ENCODE data around the gene PLCB2. TPM values are rescaled to one million over a fixed set of nuclear protein-coding genes. Genes with fewer than 3 reads are reported as not detected.
A peak's percentile ranks its signal among the peaks of the same experiment; 100 is the strongest.

PLCB2 gene
- total RNA-seq, 2 experiments from 2014 or later, result 104 to 120 TPM

DNA sequence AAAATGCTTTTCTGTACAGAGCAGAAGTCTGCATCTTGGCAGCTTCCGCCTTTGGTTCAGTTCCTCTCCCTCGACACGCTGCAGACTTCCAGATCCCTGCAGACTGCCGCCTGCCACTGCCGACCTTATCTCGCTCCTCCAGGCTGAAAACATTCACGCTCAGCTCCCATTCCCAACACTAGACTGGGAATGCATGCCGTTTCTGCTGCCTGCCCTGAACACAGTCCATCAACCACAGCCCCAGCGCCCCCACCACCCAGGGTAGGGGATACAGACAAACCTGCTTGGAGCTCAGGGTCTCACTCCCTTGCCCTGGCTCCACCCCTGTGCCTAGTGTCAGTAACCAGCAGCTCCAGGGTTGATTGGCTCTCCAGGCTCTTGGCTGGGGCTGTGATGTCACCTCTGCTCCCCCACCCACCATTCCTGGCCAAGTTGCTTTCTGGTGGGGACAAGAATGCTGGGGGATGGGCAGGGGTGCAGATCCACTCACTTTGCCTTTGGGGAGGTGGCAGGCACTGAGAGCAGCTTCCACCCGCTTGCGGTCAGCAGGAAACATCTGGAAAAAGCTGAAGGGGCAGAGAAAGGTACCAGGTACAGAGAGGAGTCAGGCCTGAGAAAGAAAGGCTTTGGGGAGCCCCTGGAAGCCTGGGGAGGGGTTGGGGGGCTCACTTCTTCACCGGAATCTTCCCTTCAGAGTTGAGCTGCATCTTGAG, 6.1 kb downstream of the PLCB2 start:
- Mint-ChIP-seq H3K36me3 (peaks cover 37% of the 10 kb centered on the region), H3K27ac (no peak overlapping the region), H3K27me3 (no peaks in the 10 kb centered on the region), H3K4me3 (no peak overlapping the region), H3K4me1 (peaks cover 11% of the 10 kb centered on the region), H3K9me3 (ENCODE audit: low read depth) (no peaks in the 10 kb centered on the region)
- CTCF ChIA-PET, result interaction anchor here (0.6 to 3.1 kb wide), 7 partner anchors 9 to 202 kb away, joined by 3 to 15 read pairs (median 5); no protein-coding TSS in a partner anchor
- ATAC-seq (no peak), DNase-seq (no peak)

DNA sequence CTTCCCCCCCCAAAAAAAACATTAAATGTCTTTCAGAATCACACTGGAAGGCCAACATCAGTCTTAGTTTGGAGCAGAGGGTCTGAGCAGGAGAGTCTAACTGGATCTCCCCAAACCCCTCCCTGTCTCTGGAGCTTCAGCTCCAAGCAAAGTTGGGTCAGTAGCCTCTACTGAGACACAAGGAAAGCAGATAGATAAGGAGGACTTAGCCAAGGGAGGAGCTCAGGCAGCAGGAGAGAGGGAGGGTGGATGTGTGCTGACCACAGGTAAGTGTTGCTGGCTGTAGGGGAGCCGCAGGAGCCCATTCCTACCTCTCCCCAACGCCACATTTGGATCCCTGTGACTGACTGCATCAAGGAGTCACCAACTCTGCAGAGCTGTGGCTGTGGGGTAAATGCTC, 7.0 kb downstream of the PLCB2 start:
- no peaks in the 10 kb centered on the region for H3K9me3 Mint-ChIP-seq (ENCODE audit: low read depth)
- CTCF ChIA-PET, result interaction anchor here (1.1 to 1.6 kb wide), 4 partner anchors 21 to 26 kb away, joined by 3 to 10 read pairs (median 4); partner anchors contain the start of gene INAFM2
- H3K27me3 Mint-ChIP-seq, result no peaks in the 10 kb centered on the region
- H3K27ac Mint-ChIP-seq, result no peak overlapping the region
- no peak overlapping the region for H3K4me3 Mint-ChIP-seq
- H3K36me3 Mint-ChIP-seq, result peaks cover 37% of the 10 kb centered on the region
- ATAC-seq (no peak), DNase-seq (no peak)
- H3K4me1 Mint-ChIP-seq, result peaks cover 4% of the 10 kb centered on the region

DNA sequence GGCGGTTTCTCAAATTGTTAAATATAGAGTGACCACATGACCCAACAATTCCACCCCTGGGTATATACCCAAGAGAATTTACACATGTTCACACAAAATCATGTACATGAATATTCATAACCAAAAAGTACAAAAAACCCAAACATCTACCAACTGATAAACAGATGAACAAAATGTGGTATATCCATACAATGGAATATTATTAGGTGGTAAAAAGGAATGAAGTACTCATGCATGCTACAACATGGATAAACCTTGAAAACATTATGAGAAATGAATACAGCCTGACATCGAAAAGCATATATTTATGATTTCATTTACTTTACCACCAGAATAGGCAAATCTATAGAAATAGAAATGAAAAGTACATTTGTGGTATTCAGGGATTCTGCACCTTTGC, 7.4 kb downstream of the PLCB2 start:
- H3K9me3 Mint-ChIP-seq (ENCODE audit: low read depth), result no peaks in the 10 kb centered on the region
- H3K27ac Mint-ChIP-seq, result no peak overlapping the region
- H3K36me3 Mint-ChIP-seq, result peaks cover 37% of the 10 kb centered on the region
- no peak overlapping the region for H3K4me3 Mint-ChIP-seq
- H3K27me3 Mint-ChIP-seq, result no peaks in the 10 kb centered on the region
- peaks cover 3% of the 10 kb centered on the region for H3K4me1 Mint-ChIP-seq
- no peak for DNase-seq
- no peak for ATAC-seq
- CTCF ChIA-PET, result interaction anchor here (1.1 to 1.6 kb wide), 3 partner anchors 21 to 26 kb away, joined by 3 to 5 read pairs (median 3); partner anchors contain the start of gene INAFM2

- Mint-ChIP-seq H3K4me3 (no peak overlapping the region), H3K27me3 (no peaks in the 10 kb centered on the region), H3K9me3 (ENCODE audit: low read depth) (no peaks in the 10 kb centered on the region), H3K27ac (no peak overlapping the region), H3K4me1 (no peaks in the 10 kb centered on the region), H3K36me3 (peaks cover 36% of the 10 kb centered on the region)
- CTCF ChIA-PET, result interaction anchor here (1.1 to 2.5 kb wide), 2 partner anchors 15 to 19 kb away, joined by 3 to 9 read pairs; partner anchors contain the start of gene ANKRD63
- no peak for DNase-seq
- ATAC-seq, result no peak
These were observed 9.4 kb downstream of the PLCB2 start for GRCh38 chr15:40298216-40298935.

DNA sequence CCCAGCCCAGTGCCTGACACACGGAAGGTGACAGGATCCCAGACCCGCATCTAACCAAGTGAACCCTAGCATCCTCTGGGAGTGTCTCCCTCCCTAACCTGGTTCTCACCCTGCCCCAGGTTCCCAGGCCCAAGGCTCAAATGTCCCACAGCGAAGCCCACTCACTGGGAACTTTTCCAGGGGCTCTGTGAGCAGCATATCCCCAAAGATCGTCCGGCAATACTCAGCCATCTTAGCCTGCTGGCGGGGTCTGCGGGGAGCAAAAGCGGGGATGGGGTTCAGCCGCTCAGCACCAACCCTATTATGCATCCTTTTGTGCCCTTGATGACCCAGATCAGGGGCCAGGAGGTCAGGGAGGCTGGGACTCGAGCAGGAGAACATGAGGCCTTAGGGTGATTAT, 10.4 kb downstream of the PLCB2 start:
- no peak overlapping the region for H3K4me3 Mint-ChIP-seq
- CTCF ChIA-PET, result interaction anchor here (2.5 kb wide), 1 partner anchor 18 kb away, joined by 9 read pairs; no protein-coding TSS in a partner anchor
- peaks cover 32% of the 10 kb centered on the region for H3K36me3 Mint-ChIP-seq
- ATAC-seq, result no peak
- H3K4me1 Mint-ChIP-seq, result no peaks in the 10 kb centered on the region
- H3K9me3 Mint-ChIP-seq (ENCODE audit: low read depth), result no peaks in the 10 kb centered on the region
- no peaks in the 10 kb centered on the region for H3K27me3 Mint-ChIP-seq
- no peak for DNase-seq
- no peak overlapping the region for H3K27ac Mint-ChIP-seq

DNA sequence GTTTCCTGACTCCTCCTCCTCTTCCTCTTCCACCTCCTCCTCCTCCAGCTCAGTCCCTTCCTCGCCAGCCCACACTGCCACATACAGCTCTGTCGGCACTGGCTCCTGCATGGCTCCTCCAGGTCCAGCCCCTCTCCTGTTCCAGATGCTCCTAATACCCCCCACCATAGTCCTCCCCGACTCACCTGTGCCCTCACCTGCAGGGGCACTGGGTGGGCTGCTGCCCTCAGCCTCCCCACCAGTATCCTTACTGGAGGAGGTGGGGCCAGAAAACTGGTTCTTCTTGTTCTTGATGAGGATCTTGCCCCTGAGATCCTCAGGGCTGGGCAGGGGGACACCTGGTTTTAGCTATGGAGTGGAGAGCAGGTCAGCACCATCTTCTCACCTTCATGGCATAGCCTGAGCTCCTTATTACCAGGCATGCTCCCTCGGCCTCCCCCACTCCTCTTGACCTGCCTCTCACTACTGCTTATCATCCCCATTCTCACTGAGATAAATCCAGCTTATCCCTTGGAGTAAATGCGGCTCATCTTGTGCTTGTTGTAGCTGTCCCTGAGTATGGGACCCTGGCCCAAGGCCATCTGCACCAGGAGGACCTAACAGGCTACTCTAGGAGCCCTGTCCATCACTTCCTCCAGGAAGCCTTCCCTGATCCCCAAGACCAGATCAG, 11.0 kb downstream of the PLCB2 start:
- no peak overlapping the region for H3K4me3 Mint-ChIP-seq
- ATAC-seq, result no peak
- CTCF ChIA-PET, result interaction anchor here (0.6 to 3.0 kb wide), 4 partner anchors 12 to 26 kb away, joined by 3 to 18 read pairs (median 6); partner anchors contain the start of gene PLCB2
- H3K27ac Mint-ChIP-seq, result no peak overlapping the region
- H3K36me3 Mint-ChIP-seq, result peaks cover 30% of the 10 kb centered on the region
- no peaks in the 10 kb centered on the region for H3K4me1 Mint-ChIP-seq
- H3K27me3 Mint-ChIP-seq, result no peaks in the 10 kb centered on the region
- no peak for DNase-seq
- no peaks in the 10 kb centered on the region for H3K9me3 Mint-ChIP-seq (ENCODE audit: low read depth)

DNA sequence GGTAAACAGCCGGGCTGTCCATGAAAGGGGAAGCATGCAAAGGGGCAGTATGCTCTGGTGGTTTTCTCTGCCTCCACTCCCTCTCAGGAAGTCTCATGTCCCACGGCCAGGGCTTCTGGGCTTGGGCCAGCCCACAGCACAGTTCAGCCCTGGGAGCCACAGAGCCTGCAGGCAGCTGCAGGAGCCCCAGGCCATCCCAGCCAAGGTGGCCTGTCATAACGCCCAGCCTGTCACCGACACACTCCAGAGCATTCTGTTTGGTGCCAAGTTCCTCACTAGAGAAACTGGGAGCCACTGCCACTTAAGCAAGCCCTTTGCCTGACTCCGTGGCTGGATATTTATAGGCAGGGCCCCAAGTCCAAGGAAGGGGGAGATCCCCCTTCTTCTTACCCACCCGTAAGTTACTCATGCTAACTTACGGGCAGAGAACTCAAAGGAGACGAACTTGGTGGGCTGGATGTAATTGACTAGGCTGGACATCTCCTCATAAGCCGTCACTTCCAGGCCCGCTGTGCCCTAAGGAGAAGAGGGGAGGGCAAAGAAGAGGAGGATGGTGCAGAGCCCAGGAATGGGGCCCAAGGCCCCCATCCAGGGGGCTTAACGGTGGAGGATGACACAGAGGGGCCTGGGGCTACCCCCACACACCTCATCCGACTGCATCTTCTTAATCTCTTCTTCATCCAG, 11.7 kb downstream of the PLCB2 start:
- Mint-ChIP-seq H3K27ac (no peak overlapping the region), H3K36me3 (peaks cover 25% of the 10 kb centered on the region), H3K9me3 (ENCODE audit: low read depth) (no peaks in the 10 kb centered on the region), H3K27me3 (no peaks in the 10 kb centered on the region), H3K4me1 (no peaks in the 10 kb centered on the region), H3K4me3 (no peak overlapping the region)
- CTCF ChIA-PET, result interaction anchor here (0.6 to 3.0 kb wide), 5 partner anchors 12 to 26 kb away, joined by 3 to 18 read pairs (median 3); partner anchors contain the start of gene PLCB2
- DNase-seq, result no peak
- ATAC-seq, result no peak

GRCh38 chr15:40295297-40295696, 12.4 kb downstream of the PLCB2 start:
- H3K27me3 Mint-ChIP-seq, result no peaks in the 10 kb centered on the region
- H3K4me3 Mint-ChIP-seq, result no peak overlapping the region
- CTCF ChIA-PET, result interaction anchor here (1.1 to 3.0 kb wide), 5 partner anchors 12 to 27 kb away, joined by 3 to 18 read pairs (median 4); partner anchors contain the start of genes ANKRD63 and PLCB2
- no peak overlapping the region for H3K27ac Mint-ChIP-seq
- DNase-seq, result no peak
- no peaks in the 10 kb centered on the region for H3K4me1 Mint-ChIP-seq
- H3K36me3 Mint-ChIP-seq, result peaks cover 18% of the 10 kb centered on the region
- no peaks in the 10 kb centered on the region for H3K9me3 Mint-ChIP-seq (ENCODE audit: low read depth)
- no peak for ATAC-seq

DNA sequence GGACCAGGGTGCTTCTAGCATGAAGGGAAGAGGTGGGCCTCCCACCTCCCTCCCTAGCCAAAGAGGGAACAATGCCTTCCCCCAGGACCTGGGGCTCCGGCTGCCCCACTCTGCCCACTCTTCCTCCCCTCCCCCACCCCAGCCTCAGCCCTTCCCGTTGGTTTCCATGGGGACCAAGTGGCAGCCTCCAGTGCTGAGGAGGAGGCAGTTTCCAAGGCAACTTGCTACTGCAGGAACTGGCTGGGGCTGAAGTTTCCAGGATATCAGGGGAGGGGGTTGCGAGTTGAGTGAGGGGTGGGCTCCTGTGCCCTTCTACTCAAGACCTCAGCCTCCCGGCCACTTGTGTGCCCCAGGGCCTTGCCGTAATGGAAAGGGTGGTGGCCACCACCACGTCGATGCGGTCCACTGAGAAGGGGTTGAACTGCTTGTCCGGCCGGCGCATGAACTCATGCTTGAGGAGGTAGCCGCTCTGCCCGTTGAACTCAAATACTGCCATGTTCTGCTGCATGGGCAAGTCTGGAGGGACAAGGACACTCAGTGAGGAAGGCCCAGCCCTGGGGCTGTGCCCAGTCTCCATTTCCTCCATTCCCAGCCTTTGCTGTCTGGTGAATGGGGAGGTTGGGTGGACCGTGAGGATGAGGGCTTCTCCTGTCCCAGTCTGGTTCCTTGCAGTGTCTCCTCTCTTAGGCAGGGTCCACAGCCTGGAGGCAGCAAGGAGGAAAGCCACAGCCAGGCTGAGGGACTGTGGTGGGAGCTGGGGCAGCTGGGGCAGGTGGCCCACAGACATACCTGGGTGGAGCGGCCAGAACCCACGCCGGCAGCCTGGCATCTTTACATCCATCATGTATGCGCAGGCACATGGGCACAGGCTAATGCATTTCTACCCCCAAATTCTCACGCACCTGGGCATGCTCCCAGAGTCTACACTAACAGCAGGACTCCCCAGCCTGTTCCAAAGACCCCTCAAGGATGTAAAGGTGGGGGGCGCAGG, 13.5 kb downstream of the PLCB2 start:
- no peaks in the 10 kb centered on the region for H3K9me3 Mint-ChIP-seq (ENCODE audit: low read depth)
- CTCF ChIA-PET, result interaction anchor here (0.7 to 3.2 kb wide), 6 partner anchors 11 to 50 kb away, joined by 3 to 23 read pairs (median 6); partner anchors contain the start of genes ANKRD63 and PLCB2
- DNase-seq (no peak), ATAC-seq (no peak)
- H3K4me3 Mint-ChIP-seq, result no peak overlapping the region
- no peaks in the 10 kb centered on the region for H3K4me1 Mint-ChIP-seq
- peaks cover 9% of the 10 kb centered on the region for H3K36me3 Mint-ChIP-seq
- H3K27me3 Mint-ChIP-seq, result no peaks in the 10 kb centered on the region
- no peak overlapping the region for H3K27ac Mint-ChIP-seq

DNA sequence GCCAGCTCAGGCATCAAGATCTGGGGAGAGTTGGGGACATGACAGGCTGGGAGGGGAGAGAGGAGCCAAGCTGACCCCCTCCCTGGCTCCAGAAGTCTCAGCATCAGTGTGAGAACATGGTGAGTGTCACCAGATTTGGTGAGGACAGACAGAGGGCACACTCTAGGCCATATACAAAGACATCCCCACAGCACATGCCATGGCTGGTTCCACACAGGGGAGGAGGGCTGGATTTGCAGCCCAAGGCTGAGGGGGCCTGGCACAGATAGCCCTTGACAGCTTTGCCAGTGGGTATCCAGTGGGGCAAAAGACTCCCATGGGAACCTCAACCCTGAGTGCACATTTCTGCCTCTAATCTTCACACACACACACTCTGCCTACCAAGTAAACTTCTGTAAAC, 14.7 kb downstream of the PLCB2 start:
- ATAC-seq, result no peak
- Mint-ChIP-seq H3K36me3 (peaks cover 2% of the 10 kb centered on the region), H3K4me1 (no peaks in the 10 kb centered on the region), H3K27ac (peak overlapping the region; percentile 6), H3K9me3 (ENCODE audit: low read depth) (no peaks in the 10 kb centered on the region), H3K4me3 (no peak overlapping the region), H3K27me3 (no peaks in the 10 kb centered on the region)
- DNase-seq, result no peak
- CTCF ChIA-PET, result interaction anchor here (0.7 to 3.2 kb wide), 5 partner anchors 10 to 51 kb away, joined by 3 to 23 read pairs (median 3); partner anchors contain the start of genes ANKRD63 and PLCB2

DNA sequence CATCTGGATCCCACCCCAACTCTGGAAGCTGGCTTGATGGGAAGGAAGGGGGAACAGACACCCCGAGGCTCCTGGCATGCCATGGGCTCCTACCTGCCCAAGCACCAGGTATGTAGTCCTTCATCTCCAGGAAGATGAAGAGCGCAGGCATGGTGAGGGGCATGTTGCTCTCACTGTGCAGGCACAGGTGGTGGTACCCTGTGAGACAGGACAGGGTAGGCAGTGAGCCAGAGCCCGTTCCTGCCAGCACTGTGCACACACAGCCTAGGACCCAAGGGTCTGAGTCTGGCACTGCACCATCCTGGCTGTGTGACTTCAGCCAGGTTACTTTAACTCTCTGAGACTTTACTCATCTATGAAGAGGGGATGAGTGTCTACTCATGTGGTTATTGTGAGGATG, 15.5 kb downstream of the PLCB2 start:
- Mint-ChIP-seq H3K4me3 (no peak overlapping the region), H3K27me3 (no peaks in the 10 kb centered on the region), H3K36me3 (no peaks in the 10 kb centered on the region), H3K27ac (no peak overlapping the region), H3K9me3 (ENCODE audit: low read depth) (no peaks in the 10 kb centered on the region), H3K4me1 (no peaks in the 10 kb centered on the region)
- CTCF ChIA-PET, result interaction anchor here (0.5 to 3.2 kb wide), 3 partner anchors 12 to 148 kb away, joined by 3 to 23 read pairs (median 3); partner anchors contain the start of gene PLCB2
- ATAC-seq, result no peak
- DNase-seq, result no peak

All from activated CD8-positive, alpha-beta memory T cell treated with anti-CD3 and anti-CD28 coated beads, Interleukin-2, amount 10 ng/mL, durations not matched to agents 7 days and 5 days (primary cell).